HepG2 (cell line): ENCODE results near the gene SLC16A6. TPM values are rescaled to one million over a fixed set of nuclear protein-coding genes. Genes with fewer than 3 reads are reported as not detected.

ENCODE experiments used
- ARHGAP35 ChIP-seq: sonication (generic); formaldehyde crosslinking; IDR thresholded peaks from 2 replicates; pipeline ENCODE4 v1.9.0; 2022; ENCODE audit warnings: mild to moderate bottlenecking, inconsistent platforms, moderate library complexity, missing genetic modification reagents, borderline replicate concordance
- FOXA1 ChIP-seq, 2 experiments: fragments of 450-650 bp in 1 of 2; sonication (generic) in 1 of 2; formaldehyde crosslinking in 1 of 2; IDR thresholded peaks; 2 replicates each; pipeline versions ENCODE4 v1.4.0 to v1.6.1; 2016 to 2020; ENCODE audit warnings: missing genetic modification reagents in 1 of 2
- GABPA ChIP-seq, 2 experiments: IDR thresholded peaks; 2 replicates each; pipeline ENCODE4 v1.6.1; 2011 to 2016; ENCODE audit warnings: low read depth in 2 of 2, low read length in 1 of 2, missing biosample characterization in 1 of 2, missing genetic modification characterization in 1 of 2
- HNRNPL ChIP-seq: fragments of 200-400 bp; formaldehyde crosslinking; IDR thresholded peaks from 2 replicates; pipeline ENCODE4 v1.6.1; 2017; ENCODE audit warnings: mild to moderate bottlenecking, low read depth, low read length
- ISX ChIP-seq: sonication (generic); formaldehyde crosslinking; conservative IDR thresholded peaks from 2 replicates; pipeline ENCODE4 v1.5.0; 2020; ENCODE audit warnings: missing genetic modification reagents
- NCOA5 ChIP-seq: sonication (generic); formaldehyde crosslinking; IDR thresholded peaks from 2 replicates; pipeline ENCODE4 v1.4.0; 2020; ENCODE audit warnings: missing genetic modification reagents
- NR2F2 ChIP-seq: IDR thresholded peaks from 2 replicates; pipeline ENCODE4 v1.6.1; 2012; ENCODE audit warnings: low read depth, inconsistent platforms, borderline replicate concordance
- NR2F6 ChIP-seq, 2 experiments: IDR thresholded peaks; 2 replicates each; pipeline ENCODE4 v1.6.1; 2016; ENCODE audit warnings: antibody characterized with exemption in 1 of 2, mild to moderate bottlenecking in 1 of 2
- PPARG ChIP-seq: conservative IDR thresholded peaks from 2 replicates; pipeline ENCODE4 v1.6.1; 2016; ENCODE audit warnings: missing biosample characterization, missing genetic modification reagents
- RAD21 ChIP-seq: fragments of 450-650 bp; formaldehyde crosslinking; IDR thresholded peaks from 2 replicates; pipeline ENCODE4 v1.5.0; 2020; ENCODE audit warnings: mild to moderate bottlenecking
- SP4 ChIP-seq: sonication (generic); formaldehyde crosslinking; IDR thresholded peaks from 2 replicates; pipeline ENCODE4 v1.8.1; 2023; ENCODE audit warnings: mild to moderate bottlenecking, missing genetic modification reagents
- ZBTB2 ChIP-seq: sonication (generic); formaldehyde crosslinking; IDR thresholded peaks from 2 replicates; pipeline ENCODE4 v1.8.0; 2022; ENCODE audit warnings: low read depth, missing genetic modification reagents
- ZFP91 ChIP-seq: sonication (generic); formaldehyde crosslinking; IDR thresholded peaks from 2 replicates; pipeline ENCODE4 v1.9.0; 2022; ENCODE audit warnings: missing genetic modification reagents, mild to moderate bottlenecking, borderline replicate concordance
- ZNF232 ChIP-seq: sonication (generic); formaldehyde crosslinking; IDR thresholded peaks from 2 replicates; pipeline ENCODE4 v1.4.0; 2020; ENCODE audit warnings: missing genetic modification reagents, borderline replicate concordance
- ZNF274 ChIP-seq: sonication (generic); formaldehyde crosslinking; IDR thresholded peaks from 2 replicates; pipeline ENCODE4 v1.5.1; 2020; ENCODE audit warnings: mild to moderate bottlenecking, missing genetic modification reagents
- ZNF564 ChIP-seq: sonication (generic); formaldehyde crosslinking; IDR thresholded peaks from 2 replicates; pipeline ENCODE4 v1.8.1; 2023; ENCODE audit warnings: mild to moderate bottlenecking, missing genetic modification reagents
- ZNF605 ChIP-seq: sonication (generic); formaldehyde crosslinking; IDR thresholded peaks from 2 replicates; pipeline ENCODE4 v1.8.0; 2022; ENCODE audit warnings: mild to moderate bottlenecking, missing genetic modification reagents
- ZNF768 ChIP-seq: sonication (generic); formaldehyde crosslinking; IDR thresholded peaks from 2 replicates; pipeline ENCODE4 v1.4.0; 2020; ENCODE audit warnings: missing genetic modification reagents
- ZNF775 ChIP-seq: sonication (generic); formaldehyde crosslinking; IDR thresholded peaks from 2 replicates; pipeline ENCODE4 v1.4.0; 2020; ENCODE audit warnings: missing genetic modification reagents, mild to moderate bottlenecking, moderate library complexity, borderline replicate concordance
- ZNF800 ChIP-seq: sonication (generic); formaldehyde crosslinking; IDR thresholded peaks from 2 replicates; pipeline ENCODE4 v1.4.0; 2020; ENCODE audit warnings: missing genetic modification reagents
- ZNF883 ChIP-seq: sonication (generic); formaldehyde crosslinking; IDR thresholded peaks from 2 replicates; pipeline ENCODE4 v1.5.1; 2020; ENCODE audit warnings: mild to moderate bottlenecking, missing genetic modification reagents; ENCODE audit errors: not compliant biosample characterization
- polyA plus RNA-seq, 8 experiments: library from polyadenylated mRNA; depleted of rRNA in 3 of 8; stranded (reverse) in 7 of 8; unstranded in 1 of 8; fragments of >200 nt; fragmentation: Illumina TruSeq in 4 of 8; extraction: Trizol in 4 of 8; gene quantifications; 2 replicates each; pipeline versions ENCODE4 v1.2.1 to v1.2.3, GENCODE V29; 2011 to 2016; ENCODE audit warnings: low read depth in 4 of 8, missing spikeins in 1 of 8, mixed read lengths in 1 of 8; ENCODE audit not compliant: insufficient read depth in 1 of 8
- total RNA-seq, 5 experiments: library from RNA; depleted of rRNA; stranded (reverse); fragments of >200 nt; fragmentation: Illumina TruSeq; extraction: Trizol; gene quantifications; 2 replicates each; pipeline ENCODE4 v1.2.3, GENCODE V29; 2016; ENCODE audit warnings: low read depth in 1 of 5

Gene SLC16A6
- total and polyA plus RNA-seq, 2 of the 13 experiments (the other 11 are each of a cell fraction or from before 2014, with no cell fraction given), result 1.1 to 44.7 TPM

GRCh38 chr17:68290268-68290954, 516 bp downstream of the SLC16A6 start (continued):
- TF ChIP-seq ZBTB2, result peak; percentile 45; the same call in 1 of the 2 replicates
- peak; percentile 13; the same call in 1 of the 2 replicates for TF ChIP-seq NR2F6 (IDR thresholded peaks at IDR 0.05)
- TF ChIP-seq NR2F6 (CRISPR knock-in tag; IDR thresholded peaks at IDR 0.05), result no peak
- TF ChIP-seq ZNF274 (CRISPR knock-in tag), result peak; percentile 90; the same call in 1 of the 2 replicates
- TF ChIP-seq ZNF800 (CRISPR knock-in tag), result peak; percentile 99
- TF ChIP-seq ZNF775 (CRISPR knock-in tag), result no peak
- peak; percentile 71 for TF ChIP-seq ZNF883
- TF ChIP-seq GABPA (IDR thresholded peaks at IDR 0.05; ENCODE audit: low read depth, low read length), result no peak
- TF ChIP-seq GABPA (CRISPR knock-in tag; IDR thresholded peaks at IDR 0.05; ENCODE audit: low read depth), result no peak
- TF ChIP-seq ARHGAP35, result no peak; the same call in 1 of the 2 replicates
- peak; percentile 31; the same call in 1 of the 2 replicates for TF ChIP-seq ZNF605 (CRISPR knock-in tag)
- peak; percentile 22; the same call in 1 of the 2 replicates for TF ChIP-seq SP4 (CRISPR knock-in tag)
- no peak for TF ChIP-seq NCOA5 (CRISPR knock-in tag)
- peak; percentile 59; the same call in 1 of the 2 replicates for TF ChIP-seq RAD21 (CRISPR knock-in tag)
- 0 out of 2 replicates have a peak, but pooled peaks have one; percentile 46 for TF ChIP-seq ZNF232 (CRISPR knock-in tag)
- peak; percentile 75; the same call in 1 of the 2 replicates for TF ChIP-seq ZFP91 (CRISPR knock-in tag)
- no peak for TF ChIP-seq ZNF564 (CRISPR knock-in tag)
- TF ChIP-seq FOXA1 (IDR thresholded peaks at IDR 0.05), result no peak
- TF ChIP-seq FOXA1 (CRISPR knock-in tag; IDR thresholded peaks at IDR 0.05), result no peak
- peak; percentile 48; the same call in 1 of the 2 replicates for TF ChIP-seq ZNF768 (CRISPR knock-in tag)
- no peak for TF ChIP-seq ISX (CRISPR knock-in tag)
- no peak for TF ChIP-seq PPARG (CRISPR knock-in tag)
- TF ChIP-seq NR2F2, result no peak
- 0 out of 2 replicates have a peak, but pooled peaks have one; percentile 43 for TF ChIP-seq HNRNPL
